Nephron progenitor cell (in vitro differentiated cells): ENCODE data around the gene PCDHGA9.

Source experiments
- DNase-seq: peaks from one replicate; pipeline ENCODE4 v3.0.0; 2021
- H3K27ac Mint-ChIP-seq: 2 replicates; pipeline ENCODE4 v1.8.0; 2021; ENCODE audit warnings: mild to moderate bottlenecking, moderate library complexity, mixed read lengths
- H3K27me3 Mint-ChIP-seq: 2 replicates; pipeline ENCODE4 v1.8.0; 2021; ENCODE audit warnings: mild to moderate bottlenecking, low read depth, mixed read lengths; ENCODE audit not compliant: poor library complexity
- H3K36me3 Mint-ChIP-seq: 2 replicates; pipeline ENCODE4 v1.8.0; 2021; ENCODE audit warnings: low read depth, mixed read lengths
- H3K4me1 Mint-ChIP-seq: 2 replicates; pipeline ENCODE4 v1.8.0; 2021; ENCODE audit warnings: mixed read lengths
- H3K4me3 Mint-ChIP-seq: 2 replicates; pipeline ENCODE4 v1.8.0; 2021; ENCODE audit warnings: mild to moderate bottlenecking, moderate library complexity, mixed read lengths
- H3K9me3 Mint-ChIP-seq: 2 replicates; pipeline ENCODE4 v1.8.0; 2021; ENCODE audit warnings: mild to moderate bottlenecking, moderate library complexity, mixed read lengths
- CTCF ChIP-seq: fragments of 200-600 bp; sonication (generic); IDR thresholded peaks from 2 replicates; pipeline ENCODE4 v1.5.0; 2021; ENCODE audit warnings: antibody characterized with exemption

PCDHGA9 gene

GRCh38 chr5:141402553-141403243 is at the start of gene PCDHGA9:
Gene PCDHGA9, plus strand, starts transcription at chr5:141402778. Its CDS starts 175 bp downstream, at chr5:141402953.
- no peak for TF ChIP-seq CTCF
- no peak for DNase-seq
- H3K27me3 Mint-ChIP-seq, result peaks cover 5% of the 10 kb centered on the region
- H3K27ac Mint-ChIP-seq, result no peak within 1 kb of the TSS
- H3K4me1 Mint-ChIP-seq, result no peaks in the 10 kb centered on the region
- H3K36me3 Mint-ChIP-seq, result peaks cover 70% of the 10 kb centered on the region
- no peak within 1 kb of the TSS for H3K4me3 Mint-ChIP-seq
- peaks cover 89% of the 10 kb centered on the region for H3K9me3 Mint-ChIP-seq

GRCh38 chr5:141354900-141355469 is 47.6 kb upstream of the PCDHGA9 start, which contains the start of gene PCDHGA4:
Gene PCDHGA4, plus strand, starts transcription at chr5:141355021. Its CDS starts 87 bp downstream, at chr5:141355108.
- Mint-ChIP-seq H3K4me3 (no peak within 1 kb of the TSS), H3K27me3 (peaks cover 2% of the 10 kb centered on the region), H3K9me3 (peaks cover 91% of the 10 kb centered on the region), H3K4me1 (no peaks in the 10 kb centered on the region), H3K36me3 (peaks cover 45% of the 10 kb centered on the region), H3K27ac (no peak within 1 kb of the TSS)
- no peak for TF ChIP-seq CTCF
- DNase-seq, result no peak

- no peak for DNase-seq
- TF ChIP-seq CTCF, result no peak
- no peak overlapping the region for H3K27ac Mint-ChIP-seq
- no peak overlapping the region for H3K4me3 Mint-ChIP-seq
- H3K36me3 Mint-ChIP-seq, result peaks cover 46% of the 10 kb centered on the region
- H3K4me1 Mint-ChIP-seq, result no peaks in the 10 kb centered on the region
- H3K27me3 Mint-ChIP-seq, result no peaks in the 10 kb centered on the region
- H3K9me3 Mint-ChIP-seq, result peaks cover 91% of the 10 kb centered on the region
These were observed 46.9 kb upstream of the PCDHGA9 start for GRCh38 chr5:141355641-141356040.

- DNase-seq, result no peak
- H3K27ac Mint-ChIP-seq, result no peak overlapping the region
- TF ChIP-seq CTCF, result no peak
- peaks cover 91% of the 10 kb centered on the region for H3K9me3 Mint-ChIP-seq
- no peaks in the 10 kb centered on the region for H3K27me3 Mint-ChIP-seq
- no peak overlapping the region for H3K4me3 Mint-ChIP-seq
- peaks cover 51% of the 10 kb centered on the region for H3K36me3 Mint-ChIP-seq
- H3K4me1 Mint-ChIP-seq, result no peaks in the 10 kb centered on the region
These were observed 46.4 kb upstream of the PCDHGA9 start for GRCh38 chr5:141356133-141356532.

- Mint-ChIP-seq H3K27ac (no peak overlapping the region), H3K9me3 (peaks cover 92% of the 10 kb centered on the region), H3K4me3 (no peak overlapping the region), H3K27me3 (no peaks in the 10 kb centered on the region), H3K4me1 (no peaks in the 10 kb centered on the region), H3K36me3 (peaks cover 55% of the 10 kb centered on the region)
- DNase-seq, result no peak
- TF ChIP-seq CTCF, result no peak
These were observed 45.6 kb upstream of the PCDHGA9 start for GRCh38 chr5:141356950-141357349.
